Suppressor macrophage treated with lipopolysaccharide for 4 hours (primary cell): ENCODE measurements around the gene CRCP.
"Not testable (repeated sequence)": the region's sequence is repeated elsewhere in the genome, so short reads cannot be mapped to it uniquely, and the experiment has no call there.

ENCODE experiments used
- DNase-seq: peaks from one replicate; pipeline ENCODE4 v3.0.0-alpha.2; 2020

CRCP gene

DNA sequence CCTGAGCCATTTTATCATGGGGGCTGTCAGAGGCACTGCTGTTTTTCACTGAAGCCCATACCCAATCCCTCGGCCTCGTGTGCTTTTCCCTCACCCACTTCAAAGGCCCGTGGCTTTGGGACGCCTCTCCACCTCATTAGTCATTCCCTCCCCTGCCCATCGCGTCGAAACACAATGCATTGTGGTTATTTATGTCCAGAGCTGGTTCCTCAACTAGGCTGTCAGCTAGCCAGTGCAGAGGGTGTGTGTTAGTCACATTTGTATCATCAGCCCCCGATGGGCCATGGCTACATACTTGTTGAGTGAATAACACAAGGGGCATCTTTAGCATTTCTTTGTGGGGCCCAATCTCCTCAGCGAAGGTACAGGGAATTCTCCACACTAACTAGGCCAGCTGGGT lies 3.8 kb upstream of the CRCP start:
- peak; percentile 29 for DNase-seq

DNA sequence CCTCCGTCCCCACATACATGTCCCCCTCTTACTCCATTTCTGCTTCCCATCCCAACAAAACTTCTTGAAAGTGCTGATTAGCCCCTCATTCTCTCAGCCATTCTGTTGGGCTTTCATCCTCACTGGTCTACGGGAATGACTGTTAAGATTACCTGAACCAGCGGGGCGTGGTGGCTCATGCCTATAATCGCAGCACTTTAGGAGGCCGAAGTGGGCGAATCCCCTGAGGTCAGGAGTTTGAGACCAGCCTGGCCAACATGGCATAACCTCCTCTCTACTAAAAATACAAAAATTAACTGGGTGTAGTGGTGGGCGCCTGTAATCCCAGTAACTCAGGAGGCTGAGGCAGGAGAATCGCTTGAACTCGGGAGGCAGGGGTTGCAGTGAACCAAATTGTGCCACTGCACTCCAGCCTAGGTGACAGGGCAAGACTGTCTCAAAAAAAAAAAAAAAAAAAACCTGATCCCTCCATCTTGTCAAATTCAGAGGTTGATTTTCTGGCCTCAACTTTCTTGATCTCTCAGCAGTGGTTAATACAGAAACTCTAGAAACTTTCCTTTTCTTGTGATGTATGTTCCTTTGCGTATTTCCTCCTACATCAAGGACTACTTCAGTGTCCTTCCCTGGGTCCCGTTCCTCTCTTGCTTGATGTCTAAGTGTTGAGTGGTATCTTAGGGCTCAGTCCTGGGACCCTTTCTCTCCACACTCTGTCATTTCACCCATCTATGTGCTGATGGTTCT lies 2.2 kb downstream of the CRCP start:
- DNase-seq = not testable (repeated sequence)

DNA sequence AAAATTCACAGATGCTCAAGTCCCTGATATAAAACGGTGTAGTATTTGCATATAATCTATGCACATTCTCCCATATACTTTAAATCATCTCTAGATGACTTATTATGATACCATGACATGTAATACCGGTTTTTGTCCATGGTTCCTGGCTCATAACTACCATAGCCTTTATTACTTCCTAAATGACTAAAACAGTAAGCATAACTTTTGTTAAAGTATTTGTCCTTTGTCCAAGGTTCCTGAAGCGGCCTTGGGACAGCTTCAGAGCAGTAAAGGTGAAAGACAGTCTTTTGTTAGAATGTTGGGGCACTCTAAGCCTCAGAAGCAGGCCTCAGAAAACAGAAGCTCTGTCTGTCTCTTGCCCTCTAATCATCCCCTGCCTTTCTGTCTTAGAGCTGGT lies 4.0 kb downstream of the CRCP start:
- DNase-seq = no peak

GRCh38 chr7:66119245-66119850 lies 4.7 kb downstream of the CRCP start:
- DNase-seq = no peak

- no peak for DNase-seq
These were observed 8.5 kb downstream of the CRCP start for GRCh38 chr7:66123175-66123528.

DNA sequence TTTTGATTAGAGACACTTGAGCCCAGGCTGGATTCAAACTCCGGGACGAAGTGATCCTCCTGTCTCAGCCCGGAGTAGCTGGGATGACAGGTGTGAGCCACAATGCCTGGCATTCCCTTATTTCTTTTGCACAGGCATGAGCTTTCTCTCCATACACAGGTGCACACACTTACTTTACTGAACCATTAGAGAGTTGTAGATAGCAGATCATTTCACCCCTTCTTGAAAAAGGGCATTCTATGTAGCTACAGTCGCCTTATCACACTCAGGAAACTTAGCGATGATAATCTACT lies 9.9 kb downstream of the CRCP start:
- not testable (repeated sequence) for DNase-seq

DNA sequence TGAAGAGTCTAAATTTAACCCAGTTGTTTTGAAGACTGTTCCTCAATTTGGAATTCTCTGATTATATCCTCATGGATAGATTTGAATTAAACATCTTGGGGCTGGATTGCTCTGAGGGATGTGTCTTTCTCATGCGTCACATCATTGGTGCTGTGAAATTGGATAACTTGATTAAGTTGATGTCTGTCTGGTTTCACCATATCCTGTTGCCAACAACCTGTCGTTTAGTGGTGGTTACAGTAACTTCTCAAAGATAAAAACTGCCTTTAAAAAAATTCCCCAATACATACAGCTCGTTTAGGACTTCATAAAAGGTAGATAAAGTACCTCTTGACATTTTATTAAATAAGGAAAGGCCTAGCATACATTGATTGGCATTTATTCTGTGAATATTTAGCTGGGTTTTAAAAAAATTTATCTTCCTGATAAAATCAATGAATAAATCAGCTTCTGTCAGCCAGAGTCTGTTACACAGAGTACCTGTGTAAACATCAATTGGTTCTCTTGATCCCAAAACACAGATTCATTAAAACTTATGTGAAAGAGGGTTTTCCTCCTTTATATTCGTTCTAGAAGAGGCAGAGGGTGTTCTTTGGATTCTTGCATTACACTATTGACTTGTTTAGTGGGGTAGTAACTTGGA lies 10.5 kb downstream of the CRCP start:
- DNase-seq = no peak

DNA sequence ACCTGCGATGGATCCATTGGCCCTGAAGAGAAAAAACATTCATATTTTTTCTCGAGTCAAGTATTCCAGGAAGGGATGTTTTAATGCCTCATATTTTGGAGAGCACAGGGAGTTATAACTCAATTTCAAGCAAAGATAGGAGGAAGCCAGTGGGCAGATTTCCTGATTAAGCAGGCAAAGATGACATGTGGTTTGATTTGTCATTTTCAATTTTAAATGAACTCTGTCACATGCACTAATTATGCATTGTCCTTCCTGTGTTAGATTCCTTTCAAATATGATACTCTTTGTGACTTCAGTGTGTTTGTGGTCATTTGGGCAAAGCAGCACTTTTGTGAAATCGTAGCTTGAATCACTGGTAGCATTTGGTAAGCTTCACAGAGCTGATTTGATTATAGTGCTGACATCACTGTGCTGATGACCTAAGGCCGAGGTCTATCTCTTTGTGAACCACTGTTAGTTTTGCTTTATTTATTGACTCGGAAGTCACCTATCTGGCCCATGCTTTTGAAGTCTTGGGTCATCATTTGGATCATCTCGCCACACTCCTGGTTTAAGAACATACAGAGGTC lies 11.2 kb downstream of the CRCP start:
- DNase-seq = peak; percentile 57

DNA sequence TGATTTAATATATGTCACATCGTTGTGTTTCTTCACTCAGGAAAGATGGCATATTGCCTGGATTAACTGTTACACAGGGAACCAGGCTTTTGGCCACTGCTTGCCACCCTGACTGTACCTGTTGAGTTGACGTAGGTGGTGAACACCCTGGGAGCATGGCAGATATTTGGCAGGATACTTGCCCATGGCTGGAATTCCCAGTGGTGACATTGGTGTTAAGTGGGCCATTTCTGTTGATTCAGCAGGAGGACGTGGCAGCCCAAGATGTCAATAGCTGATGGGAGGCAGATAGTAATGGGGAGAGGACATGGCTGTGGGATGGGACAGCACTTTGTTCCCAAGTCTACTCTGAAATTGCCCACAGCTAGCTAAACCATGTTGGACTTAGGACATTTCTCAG lies 12.5 kb downstream of the CRCP start:
- DNase-seq = not testable (repeated sequence)

- no peak for DNase-seq
These were observed 24.5 kb downstream of the CRCP start for GRCh38 chr7:66138994-66139752.

DNA sequence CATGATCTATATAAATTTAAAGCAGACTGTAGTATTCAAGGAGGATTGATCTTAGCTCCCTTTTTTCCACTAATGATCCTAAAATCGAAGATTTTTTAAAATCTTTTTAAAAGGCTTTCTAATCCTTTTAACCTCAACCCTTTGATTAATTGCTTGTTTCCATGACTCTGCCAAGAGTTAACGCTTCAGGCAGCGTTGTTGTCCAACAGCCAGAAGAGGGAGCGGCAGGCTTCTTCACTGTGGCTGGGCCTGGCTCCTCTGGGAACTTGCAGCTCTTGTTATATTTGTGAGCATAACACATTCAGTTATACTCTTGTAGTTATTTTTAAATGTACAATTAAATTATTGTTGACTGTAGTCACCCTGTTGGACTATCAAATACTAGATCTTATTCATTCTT lies 26.3 kb downstream of the CRCP start:
- DNase-seq = no peak

- DNase-seq = no peak
These were observed 27.7 kb downstream of the CRCP start for GRCh38 chr7:66142334-66142733.

- no peak for DNase-seq
These were observed 28.3 kb downstream of the CRCP start for GRCh38 chr7:66142996-66143395.

DNA sequence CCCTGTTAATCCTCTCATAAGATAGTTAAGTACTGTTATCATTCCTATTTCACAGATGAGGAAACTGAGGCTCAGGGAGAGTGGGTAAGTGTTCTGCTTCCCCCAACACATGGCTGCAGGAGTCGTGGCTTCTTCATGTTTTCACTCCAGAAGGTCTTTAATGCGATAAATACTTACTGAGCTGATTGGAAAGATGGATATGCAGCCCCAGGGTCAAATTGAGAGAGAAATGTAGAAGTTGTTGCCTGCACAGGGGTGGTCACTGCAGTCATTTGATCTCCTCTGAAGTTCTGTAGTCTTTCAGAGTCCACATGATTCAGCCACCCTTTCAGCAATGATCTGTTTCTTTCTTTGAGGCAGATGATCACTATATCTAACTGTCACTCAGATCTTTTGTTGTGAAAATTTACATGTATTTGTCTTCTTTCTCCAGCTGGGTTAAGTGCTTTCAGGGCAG lies 29.3 kb downstream of the CRCP start:
- no peak for DNase-seq

- no peak for DNase-seq
These were observed 30.9 kb downstream of the CRCP start for GRCh38 chr7:66145400-66146104.

- DNase-seq = no peak
These were observed 32.1 kb downstream of the CRCP start for GRCh38 chr7:66146701-66147100.

DNA sequence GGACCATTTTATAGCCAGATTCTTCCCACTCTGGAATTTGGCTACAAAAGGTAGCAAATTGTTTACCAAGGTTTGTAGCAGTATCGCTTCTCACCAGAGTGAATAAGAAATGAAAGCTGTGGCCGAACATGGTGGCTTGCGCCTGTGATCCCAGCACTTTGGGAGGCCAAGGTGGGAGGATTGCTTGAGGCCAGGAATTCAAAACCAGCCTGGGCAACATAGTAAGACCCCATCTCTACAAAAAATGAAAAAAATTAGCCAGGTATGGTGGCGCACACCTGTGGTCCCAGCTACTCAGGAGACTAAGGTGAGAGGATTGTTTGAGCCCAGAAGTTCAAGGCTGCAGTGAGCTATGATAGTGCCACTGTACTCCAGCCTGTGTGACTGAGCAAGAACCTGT lies 33.0 kb downstream of the CRCP start:
- not testable (repeated sequence) for DNase-seq

DNA sequence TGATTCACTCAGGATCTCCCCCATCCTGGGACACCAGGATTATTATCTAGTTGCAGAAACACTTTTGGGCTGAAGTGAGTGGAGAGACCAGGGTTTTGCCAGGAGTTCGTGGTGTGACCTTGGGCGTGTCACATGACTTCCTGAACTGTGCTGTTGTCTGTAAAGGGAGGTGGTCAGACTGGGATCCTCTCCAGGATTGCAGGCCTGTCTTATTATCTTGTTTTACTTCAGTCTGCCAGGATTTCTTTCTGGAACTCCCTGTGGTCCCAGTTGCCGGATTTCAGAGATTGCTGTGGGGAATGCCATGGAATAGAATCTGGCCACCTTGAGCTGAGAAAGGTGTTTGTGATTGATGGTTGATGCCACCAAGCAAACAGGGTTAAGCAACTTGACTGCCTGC lies 35.8 kb downstream of the CRCP start:
- DNase-seq = no peak

DNA sequence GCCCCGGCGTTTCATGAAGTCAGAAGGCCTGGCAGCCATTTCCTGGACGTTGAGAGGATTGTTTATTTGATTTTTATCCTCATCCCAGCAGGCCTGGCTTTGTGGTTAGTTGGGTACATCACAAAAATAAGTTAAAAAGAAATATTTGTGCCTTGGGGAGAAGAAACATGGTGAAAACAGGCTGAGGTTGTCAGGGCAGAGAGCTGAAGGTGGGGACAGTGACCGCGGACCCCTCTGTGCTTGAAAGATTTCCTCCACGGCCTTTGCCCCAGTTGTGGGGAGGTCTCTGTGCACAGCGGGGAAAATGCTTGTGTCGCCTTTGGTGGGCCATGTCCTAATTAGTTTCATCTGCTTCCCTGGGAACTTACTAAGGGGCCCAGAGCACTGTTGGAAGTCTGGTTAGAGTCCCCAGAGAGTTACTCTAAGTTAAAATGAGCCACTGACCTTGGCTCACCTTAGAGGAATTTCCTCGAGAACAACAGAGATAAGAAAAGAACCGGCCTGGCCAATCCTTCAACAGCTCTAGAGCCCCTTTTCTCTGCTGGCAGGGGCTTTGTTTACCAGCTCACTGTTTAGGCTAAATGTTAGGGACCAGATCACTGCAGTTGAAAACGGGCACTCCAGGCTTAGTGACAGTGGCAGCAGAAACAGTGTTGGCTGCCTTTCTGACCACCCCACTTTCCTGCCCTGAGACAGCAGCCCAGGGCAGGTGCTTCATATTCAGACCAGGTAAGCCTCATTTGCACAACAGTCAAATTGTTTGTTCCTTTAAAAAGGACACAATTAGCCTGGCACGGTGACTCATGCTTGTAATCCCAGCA lies 37.9 kb downstream of the CRCP start:
- no peak for DNase-seq

DNA sequence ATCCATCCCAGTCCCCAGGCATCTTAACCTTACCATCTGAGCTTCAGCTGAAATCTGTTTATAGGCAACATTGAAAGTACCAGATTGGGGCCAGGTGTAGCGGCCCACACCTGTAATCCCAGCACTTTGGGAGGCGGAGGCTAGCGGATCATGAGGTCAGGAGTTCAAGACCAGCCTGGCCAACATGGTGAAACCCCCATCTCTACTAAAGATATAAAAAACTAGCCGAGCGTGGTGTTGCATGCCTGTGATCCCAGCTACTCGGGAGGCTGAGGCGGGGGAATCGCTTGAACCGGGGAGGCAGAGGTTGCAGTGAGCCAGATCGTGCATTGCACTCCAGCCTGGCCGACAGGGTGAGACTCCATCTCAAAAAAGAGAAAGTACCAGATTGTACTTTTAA lies 39.0 kb downstream of the CRCP start:
- no peak for DNase-seq

DNA sequence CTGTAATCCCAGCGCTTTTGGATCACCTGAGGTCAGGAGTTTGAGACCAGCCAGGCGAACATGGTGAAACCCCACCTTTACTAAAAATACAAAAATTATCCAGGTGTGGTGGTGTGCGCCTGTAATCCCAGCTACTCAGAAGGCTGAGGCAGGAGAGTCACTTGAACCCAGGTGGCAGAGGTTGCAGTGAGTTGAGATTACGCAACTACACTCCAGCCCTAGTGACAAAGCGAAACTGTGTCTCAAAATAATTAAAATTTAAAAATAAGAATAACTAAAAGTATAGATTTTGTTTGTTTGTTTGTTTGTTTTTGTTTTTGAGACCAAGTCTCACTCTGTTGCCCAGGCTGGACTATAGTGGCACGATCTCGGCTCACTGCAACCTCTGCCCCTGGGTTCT lies 41.4 kb downstream of the CRCP start:
- not testable (repeated sequence) for DNase-seq

GRCh38 chr7:66157060-66157459 lies 42.4 kb downstream of the CRCP start:
- DNase-seq = no peak
